Activated CD4-positive, alpha-beta memory T cell treated with anti-CD3 and anti-CD28 coated beads for 36 hours (primary cell): ENCODE measurements around the gene ZNF674. TPM values are rescaled to one million over a fixed set of nuclear protein-coding genes. Genes with fewer than 3 reads are reported as not detected.
A peak's percentile ranks its signal among the peaks of the same experiment; 100 is the strongest.
"Not testable (repeated sequence)": the region's sequence is repeated elsewhere in the genome, so short reads cannot be mapped to it uniquely, and the experiment has no call there.

Experiments used
- CTCF ChIA-PET: fragments of 350-600 bp; sonication (Branson Sonifier 250); formaldehyde crosslinking; loops from one replicate; lab custom pipeline; 2021; ENCODE audit warnings: antibody characterized with exemption, inconsistent platforms; lab: Charles Lee
- POLR2A ChIA-PET: fragments of 350-600 bp; sonication (Branson Sonifier 250); formaldehyde crosslinking; loops from one replicate; lab custom pipeline; 2021; ENCODE audit warnings: antibody characterized with exemption; lab: Charles Lee
- DNase-seq: peaks from one replicate; pipeline ENCODE4 v3.0.0-alpha.2; 2020
- H3K27ac Mint-ChIP-seq: one replicate; pipeline ENCODE4 v1.8.0; 2021; ENCODE audit warnings: mixed read lengths
- H3K27me3 Mint-ChIP-seq: one replicate; pipeline ENCODE4 v1.8.0; 2021; ENCODE audit warnings: mixed read lengths
- H3K36me3 Mint-ChIP-seq: one replicate; pipeline ENCODE4 v1.8.0; 2021; ENCODE audit warnings: mixed read lengths
- H3K4me1 Mint-ChIP-seq: one replicate; pipeline ENCODE4 v1.8.0; 2021; ENCODE audit warnings: low read depth, mixed read lengths
- H3K4me3 Mint-ChIP-seq: one replicate; pipeline ENCODE4 v1.8.0; 2021; ENCODE audit warnings: mild to moderate bottlenecking, mixed read lengths
- H3K9me3 Mint-ChIP-seq: one replicate; pipeline ENCODE4 v1.8.0; 2021; ENCODE audit warnings: mixed read lengths
- intact Hi-C: fragments of 100-400 bp; cut with micrococcal nuclease; formaldehyde crosslinking; loops from one replicate; pipeline ENCODE4 v1.15.1; 2023
- total RNA-seq, 2 experiments: library from RNA; stranded (reverse); gene quantifications; one replicate each; pipeline ENCODE4 v1.2.3, GENCODE V29; 2021

The ZNF674 gene
- total RNA-seq, 2 experiments from 2014 or later = 2.6 to 3.0 TPM

GRCh38 chrX:46530404-46530908, 14.8 kb downstream of the ZNF674 start:
- H3K27ac Mint-ChIP-seq, CTCF ChIA-PET, H3K4me3 Mint-ChIP-seq, H3K9me3 Mint-ChIP-seq, H3K4me1 Mint-ChIP-seq, POLR2A ChIA-PET, intact Hi-C loops, H3K27me3 Mint-ChIP-seq, H3K36me3 Mint-ChIP-seq, DNase-seq: not testable (repeated sequence)

DNA sequence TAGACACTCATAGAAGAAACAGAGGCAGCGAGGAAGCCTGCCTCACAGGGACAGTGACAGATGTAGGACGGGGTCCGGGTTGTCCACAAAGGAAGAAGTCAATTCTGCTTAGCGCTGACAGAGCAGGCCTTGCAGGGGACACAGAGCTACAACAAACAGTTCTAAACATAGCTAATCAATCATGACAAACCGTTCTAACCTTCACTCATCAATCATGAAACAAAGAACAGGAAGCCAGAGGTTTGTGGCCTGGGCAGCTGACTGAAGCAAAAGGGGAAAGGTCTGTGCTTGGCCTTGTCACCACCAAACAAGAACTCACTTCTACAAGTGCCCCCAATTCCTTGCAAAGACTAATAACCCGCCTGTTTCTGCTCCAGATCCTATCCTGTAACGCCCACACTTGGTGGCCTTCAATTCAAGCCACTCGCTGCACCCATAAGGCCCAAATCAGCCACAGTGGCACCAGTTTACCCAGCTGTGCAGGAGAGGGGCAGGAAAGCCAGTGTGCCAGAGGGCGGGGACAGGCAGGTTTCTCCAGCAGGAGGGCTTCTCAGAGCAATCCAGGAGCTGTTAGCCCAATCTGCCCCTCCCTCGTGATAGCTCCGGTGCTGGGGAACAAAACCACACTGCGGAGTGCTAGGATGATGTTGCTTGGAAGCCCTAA, 15.3 kb downstream of the ZNF674 start:
- intact Hi-C loops, DNase-seq, H3K4me3 Mint-ChIP-seq, H3K27ac Mint-ChIP-seq, H3K27me3 Mint-ChIP-seq, H3K4me1 Mint-ChIP-seq, H3K9me3 Mint-ChIP-seq, POLR2A ChIA-PET, H3K36me3 Mint-ChIP-seq, CTCF ChIA-PET: not testable (repeated sequence)

DNA sequence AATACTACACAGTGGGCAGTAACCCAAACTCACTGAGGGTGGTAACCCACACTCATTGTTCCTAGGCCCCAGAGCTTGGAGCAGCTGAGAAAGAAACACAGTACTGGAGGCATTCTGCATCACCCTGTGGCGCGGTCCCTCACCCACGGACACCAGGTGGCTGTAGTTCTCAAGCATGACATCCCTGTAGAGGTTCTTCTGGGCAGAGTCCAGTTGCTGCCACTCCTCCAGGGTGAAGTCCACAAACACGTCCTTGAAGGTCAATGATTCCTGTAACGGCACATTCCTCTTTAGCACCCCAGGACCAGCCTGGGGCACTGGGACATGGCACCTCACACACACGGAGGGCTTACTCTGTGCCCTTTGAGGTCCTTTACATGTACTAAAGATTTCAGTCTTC, 16.6 kb downstream of the ZNF674 start:
- intact Hi-C loops, H3K9me3 Mint-ChIP-seq, POLR2A ChIA-PET, CTCF ChIA-PET, H3K4me3 Mint-ChIP-seq, H3K27me3 Mint-ChIP-seq, H3K27ac Mint-ChIP-seq, H3K36me3 Mint-ChIP-seq, H3K4me1 Mint-ChIP-seq, DNase-seq: not testable (repeated sequence)

DNA sequence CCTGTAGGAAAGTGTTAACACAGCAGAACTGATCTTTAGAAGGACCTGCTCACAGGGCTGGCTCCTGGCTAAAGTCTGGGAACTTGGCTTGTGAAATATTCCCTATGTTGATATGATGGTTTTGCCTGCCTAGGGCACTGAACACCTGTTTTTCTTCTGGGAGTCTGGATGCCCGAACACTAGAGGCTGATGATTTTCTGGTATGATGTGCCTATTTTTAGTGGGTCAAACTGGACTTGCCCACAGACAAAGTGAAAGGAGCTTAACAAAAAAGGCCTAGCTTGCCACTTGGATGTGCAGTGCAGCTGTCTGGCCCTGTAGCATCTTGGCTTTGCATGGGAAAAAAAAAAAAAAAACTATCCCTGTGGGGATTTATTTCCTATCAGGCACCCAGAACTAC, 39.1 kb downstream of the ZNF674 start:
- Mint-ChIP-seq H3K27ac (no peak overlapping the region), H3K4me1 (no peaks in the 10 kb centered on the region), H3K36me3 (peaks cover 28% of the 10 kb centered on the region), H3K27me3 (no peaks in the 10 kb centered on the region), H3K9me3 (peaks cover 23% of the 10 kb centered on the region), H3K4me3 (no peak overlapping the region)
- no peak for DNase-seq
- ChIA-PET CTCF (no interaction called here), POLR2A (no interaction called here)
- intact Hi-C loops = no loop called here

DNA sequence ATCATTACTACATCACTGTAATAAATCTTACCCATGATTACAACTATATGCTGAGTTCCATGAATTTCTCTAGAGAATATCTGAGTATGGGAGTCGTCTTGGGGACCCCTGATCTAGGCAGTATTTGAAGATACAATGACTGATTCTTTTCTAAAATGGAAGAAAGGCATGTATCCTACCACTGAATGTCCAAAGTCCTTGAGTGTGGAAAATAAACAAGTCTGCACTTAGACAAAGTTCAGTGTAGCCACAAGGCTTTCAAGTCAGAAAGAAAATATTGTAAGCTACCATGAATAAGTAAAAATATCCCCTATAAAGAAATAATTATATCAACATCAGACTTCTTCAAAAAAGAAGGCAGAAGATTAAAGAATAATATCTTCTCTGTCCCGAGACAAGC, 42.4 kb downstream of the ZNF674 start:
- H3K27me3 Mint-ChIP-seq = no peaks in the 10 kb centered on the region
- no peak for DNase-seq
- no peak overlapping the region for H3K4me3 Mint-ChIP-seq
- CTCF ChIA-PET = no interaction called here
- H3K4me1 Mint-ChIP-seq = no peaks in the 10 kb centered on the region
- H3K27ac Mint-ChIP-seq = no peak overlapping the region
- intact Hi-C loops = no loop called here
- H3K9me3 Mint-ChIP-seq = peaks cover 44% of the 10 kb centered on the region
- peaks cover 44% of the 10 kb centered on the region for H3K36me3 Mint-ChIP-seq
- POLR2A ChIA-PET = no interaction called here

GRCh38 chrX:46500054-46500453, 45.2 kb downstream of the ZNF674 start:
- POLR2A ChIA-PET = no interaction called here

GRCh38 chrX:46488712-46489111, 56.5 kb downstream of the ZNF674 start:
- intact Hi-C loops = no loop called here
- Mint-ChIP-seq H3K36me3 (peaks cover 28% of the 10 kb centered on the region), H3K4me1 (peaks cover 15% of the 10 kb centered on the region), H3K9me3 (peaks cover 26% of the 10 kb centered on the region), H3K27me3 (no peaks in the 10 kb centered on the region), H3K27ac (no peak overlapping the region), H3K4me3 (no peak overlapping the region)
- DNase-seq = no peak
- POLR2A ChIA-PET = no interaction called here
- CTCF ChIA-PET = no interaction called here

More at GRCh38 chrX:46500054-46500453, 45.2 kb downstream of the ZNF674 start:
- no peaks in the 10 kb centered on the region for H3K27me3 Mint-ChIP-seq
- H3K9me3 Mint-ChIP-seq = peaks cover 57% of the 10 kb centered on the region
- CTCF ChIA-PET = no interaction called here
- H3K4me1 Mint-ChIP-seq = no peaks in the 10 kb centered on the region
- H3K36me3 Mint-ChIP-seq = peaks cover 40% of the 10 kb centered on the region
- intact Hi-C loops = no loop called here
- no peak for DNase-seq
- H3K27ac Mint-ChIP-seq = no peak overlapping the region
- no peak overlapping the region for H3K4me3 Mint-ChIP-seq

DNA sequence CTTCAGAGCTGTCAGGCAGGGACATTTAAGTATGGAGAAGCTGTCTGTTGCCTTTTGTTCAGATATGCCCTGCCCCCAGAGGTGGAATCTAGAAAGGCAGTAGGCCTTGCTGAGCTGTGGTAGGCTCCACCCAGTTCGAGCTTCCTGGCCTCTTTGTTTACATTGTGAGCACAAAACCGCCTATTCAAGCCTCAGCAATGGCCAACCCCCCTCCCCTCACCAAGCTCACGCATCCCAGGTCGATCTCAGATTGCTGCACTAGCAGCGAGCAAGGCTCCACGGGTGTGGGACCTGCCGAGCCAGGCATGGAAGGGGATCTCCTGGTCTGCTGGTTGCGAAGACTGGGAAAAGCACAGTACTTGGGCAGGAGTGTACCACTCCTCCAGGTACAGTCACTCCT, 59.3 kb downstream of the ZNF674 start:
- ChIA-PET POLR2A (no interaction called here), CTCF (no interaction called here)
- DNase-seq = peak; percentile 49
- peaks cover 20% of the 10 kb centered on the region for H3K4me1 Mint-ChIP-seq
- peaks cover 48% of the 10 kb centered on the region for H3K36me3 Mint-ChIP-seq
- no peak overlapping the region for H3K27ac Mint-ChIP-seq
- intact Hi-C loops = no loop called here
- H3K9me3 Mint-ChIP-seq = peaks cover 33% of the 10 kb centered on the region
- no peaks in the 10 kb centered on the region for H3K27me3 Mint-ChIP-seq
- H3K4me3 Mint-ChIP-seq = no peak overlapping the region

DNA sequence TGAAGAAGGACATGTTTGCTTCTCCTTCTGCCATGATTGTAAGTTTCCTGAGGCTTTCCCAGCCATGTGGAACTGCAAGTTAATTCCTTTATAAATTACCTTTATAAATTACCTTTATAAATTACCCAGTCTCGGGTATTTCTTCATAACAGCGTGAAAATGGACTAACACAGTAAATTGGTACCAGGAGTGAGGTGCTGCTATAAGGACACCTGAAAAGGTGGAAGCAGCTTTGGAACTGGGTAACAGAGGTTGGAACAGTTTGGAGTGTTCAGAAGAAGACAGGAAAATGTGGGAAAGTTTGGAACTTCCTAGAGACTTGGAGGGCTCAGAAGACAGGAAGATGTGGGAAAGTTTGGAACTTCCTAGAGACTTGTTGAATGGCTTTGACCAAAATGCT, 66.6 kb downstream of the ZNF674 start:
- Mint-ChIP-seq H3K36me3 (peaks cover 44% of the 10 kb centered on the region), H3K9me3 (peaks cover 33% of the 10 kb centered on the region)
- H3K27me3 Mint-ChIP-seq, H3K4me1 Mint-ChIP-seq, intact Hi-C loops, H3K27ac Mint-ChIP-seq, POLR2A ChIA-PET, H3K4me3 Mint-ChIP-seq, CTCF ChIA-PET, DNase-seq: not testable (repeated sequence)

DNA sequence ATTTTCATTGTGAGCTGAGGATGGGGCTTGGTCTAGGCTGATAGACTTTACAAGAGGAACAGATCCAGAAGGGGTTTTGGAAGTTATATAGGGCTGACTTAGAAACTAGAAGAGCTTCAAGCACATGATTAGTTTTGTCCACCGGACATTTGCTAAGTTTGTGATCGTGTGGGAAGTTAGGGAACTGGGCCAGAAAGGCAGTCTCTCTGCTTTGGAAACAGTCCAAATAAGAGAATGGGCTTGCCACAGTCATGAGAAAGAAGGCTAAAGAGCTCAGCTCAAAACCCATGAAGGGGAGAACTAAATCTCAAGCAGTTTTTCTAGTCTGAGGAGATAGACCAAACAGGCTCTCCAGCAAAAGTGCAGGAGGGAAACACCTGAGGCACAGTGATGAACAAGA, 67.8 kb downstream of the ZNF674 start:
- intact Hi-C loops = no loop called here
- Mint-ChIP-seq H3K27ac (no peak overlapping the region), H3K4me1 (no peaks in the 10 kb centered on the region), H3K4me3 (no peak overlapping the region), H3K9me3 (peaks cover 24% of the 10 kb centered on the region), H3K36me3 (peaks cover 36% of the 10 kb centered on the region), H3K27me3 (no peaks in the 10 kb centered on the region)
- ChIA-PET POLR2A (no interaction called here), CTCF (no interaction called here)
- DNase-seq = no peak

DNA sequence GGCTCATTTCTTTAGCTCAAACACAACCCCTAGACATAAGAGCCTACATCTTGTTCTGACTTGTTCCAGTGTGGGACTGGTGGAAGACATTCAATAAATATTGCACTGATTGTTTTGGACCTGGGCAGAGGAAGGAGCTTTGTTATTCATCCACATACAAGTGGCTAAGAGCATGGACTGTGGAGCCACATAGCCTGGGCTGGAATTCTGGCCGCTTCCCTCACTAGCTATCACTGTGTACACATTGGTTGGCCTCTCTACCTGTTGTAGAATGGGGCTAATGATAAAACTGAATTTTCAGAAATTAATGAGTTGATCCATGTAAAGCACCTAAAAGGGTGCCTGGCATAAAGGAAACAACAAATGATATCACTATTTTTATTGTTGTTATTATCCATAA, 80.0 kb downstream of the ZNF674 start:
- Mint-ChIP-seq H3K4me3 (no peak overlapping the region), H3K27me3 (no peaks in the 10 kb centered on the region), H3K27ac (no peak overlapping the region), H3K36me3 (peaks cover 39% of the 10 kb centered on the region), H3K9me3 (peaks cover 3% of the 10 kb centered on the region), H3K4me1 (peaks cover 15% of the 10 kb centered on the region)
- ChIA-PET CTCF (no interaction called here), POLR2A (no interaction called here)
- intact Hi-C loops = no loop called here
- no peak for DNase-seq

DNA sequence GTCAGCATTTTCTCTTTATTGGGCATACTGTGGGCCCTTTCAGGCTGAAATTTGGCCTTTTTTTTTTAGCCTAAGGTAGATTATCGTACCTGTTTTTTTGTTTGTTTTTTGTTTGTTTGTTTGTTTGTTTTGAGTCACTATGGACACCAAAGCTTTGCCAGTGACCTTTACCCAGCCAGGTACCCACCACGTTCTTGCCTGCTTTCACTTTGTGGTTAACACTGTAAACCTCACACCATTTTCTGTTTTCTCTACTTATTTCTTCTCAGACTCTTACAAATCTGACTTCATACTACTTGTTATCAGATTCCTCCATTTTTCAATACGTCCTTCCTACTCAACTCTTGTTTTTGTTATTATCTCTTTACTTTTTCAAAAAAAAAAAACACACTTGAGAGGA, 81.5 kb downstream of the ZNF674 start:
- Mint-ChIP-seq H3K4me3 (no peak overlapping the region), H3K36me3 (peaks cover 29% of the 10 kb centered on the region), H3K9me3 (no peaks in the 10 kb centered on the region), H3K4me1 (peaks cover 20% of the 10 kb centered on the region), H3K27ac (no peak overlapping the region), H3K27me3 (no peaks in the 10 kb centered on the region)
- POLR2A ChIA-PET = no interaction called here
- CTCF ChIA-PET = no interaction called here
- no peak for DNase-seq
- intact Hi-C loops = no loop called here

DNA sequence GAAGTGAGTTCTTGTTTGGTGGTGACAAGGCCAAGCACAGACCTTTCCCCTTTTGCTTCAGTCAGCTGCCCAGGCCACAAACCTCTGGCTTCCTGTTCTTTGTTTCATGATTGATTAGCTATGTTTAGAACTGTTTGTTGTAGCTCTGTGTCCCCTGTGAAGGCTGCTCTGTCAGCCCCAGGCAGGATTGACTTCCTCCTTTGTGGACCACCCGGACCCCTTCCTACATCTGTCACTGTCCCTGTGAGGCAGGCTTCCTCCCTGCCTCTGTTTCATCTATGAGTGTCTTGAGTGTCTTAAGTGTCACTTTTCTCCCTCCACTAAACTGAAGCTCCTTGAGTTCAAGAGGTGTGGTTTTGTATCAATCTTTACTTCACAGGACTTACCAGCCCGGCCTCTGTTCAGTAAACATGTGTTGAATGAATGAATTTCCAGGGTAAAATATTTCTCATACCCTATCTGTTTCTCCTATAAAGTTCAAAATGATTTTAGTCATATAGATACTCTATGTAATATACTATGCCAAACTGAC, 83.5 kb downstream of the ZNF674 start:
- H3K9me3 Mint-ChIP-seq = no peaks in the 10 kb centered on the region
- H3K27me3 Mint-ChIP-seq = no peaks in the 10 kb centered on the region
- intact Hi-C loops = no loop called here
- H3K4me3 Mint-ChIP-seq = no peak overlapping the region
- POLR2A ChIA-PET = no interaction called here
- no peak for DNase-seq
- CTCF ChIA-PET = no interaction called here
- peaks cover 23% of the 10 kb centered on the region for H3K36me3 Mint-ChIP-seq
- peaks cover 20% of the 10 kb centered on the region for H3K4me1 Mint-ChIP-seq
- peak overlapping the region; percentile 34 for H3K27ac Mint-ChIP-seq
